Smooth muscle cell (in vitro differentiated cells): ENCODE results near the gene PARD3. TPM values are rescaled to one million over a fixed set of nuclear protein-coding genes. Genes with fewer than 3 reads are reported as not detected.

ENCODE experiments used
- DNase-seq: peaks from one replicate; lab custom pipeline; 2025; ENCODE audit not compliant: unreplicated experiment; lab: John Stamatoyannopoulos, UW
- H2AFZ ChIP-seq: fragments of 200-600 bp; sonication (generic); 2 replicates; pipeline ENCODE4 v1.6.0; 2016; ENCODE audit warnings: antibody characterized with exemption, low read depth, mild to moderate bottlenecking
- H3F3A ChIP-seq: fragments of 200-600 bp; sonication (generic); 2 replicates; pipeline ENCODE4 v1.6.0; 2017; ENCODE audit warnings: antibody characterized with exemption, low read depth
- H3K27ac ChIP-seq: fragments of 200-600 bp; sonication (generic); 2 replicates; pipeline ENCODE4 v1.5.1; 2016; ENCODE audit warnings: low read depth, mild to moderate bottlenecking
- H3K27me3 ChIP-seq: fragments of 200-600 bp; sonication (generic); 2 replicates; pipeline ENCODE4 v1.6.1; 2016; ENCODE audit warnings: low read depth, mild to moderate bottlenecking
- H3K36me3 ChIP-seq: fragments of 200-600 bp; sonication (generic); 2 replicates; pipeline ENCODE4 v1.5.1; 2016; ENCODE audit warnings: low read depth
- H3K4me1 ChIP-seq: fragments of 200-600 bp; sonication (generic); 2 replicates; pipeline ENCODE4 v1.5.1; 2016; ENCODE audit warnings: low read depth
- H3K4me2 ChIP-seq: fragments of 200-600 bp; sonication (generic); 2 replicates; pipeline ENCODE4 v1.6.0; 2016; ENCODE audit warnings: mild to moderate bottlenecking
- H3K4me3 ChIP-seq: fragments of 200-600 bp; sonication (generic); 2 replicates; pipeline ENCODE4 v1.5.1; 2016; ENCODE audit warnings: mild to moderate bottlenecking
- H3K79me2 ChIP-seq: fragments of 200-600 bp; sonication (generic); 2 replicates; pipeline ENCODE4 v1.6.0; 2016; ENCODE audit warnings: low read depth, mild to moderate bottlenecking
- H3K9ac ChIP-seq: fragments of 200-600 bp; sonication (generic); 2 replicates; pipeline ENCODE4 v1.6.0; 2016; ENCODE audit warnings: low read depth
- H3K9me3 ChIP-seq: fragments of 200-600 bp; sonication (generic); replicated peaks from 2 replicates; pipeline ENCODE4 v1.5.1; 2016; ENCODE audit warnings: low read depth
- H4K20me1 ChIP-seq: fragments of 200-600 bp; sonication (generic); 2 replicates; pipeline ENCODE4 v1.6.0; 2016; ENCODE audit warnings: low read depth
- WGBS: methylation state at CpG from one replicate; pipeline ENCODE4 v1.1.7; 2016; ENCODE audit warnings: low lambda C conversion rate; 5-methylcytosine and 5-hydroxymethylcytosine counted together
- polyA plus RNA-seq: library from polyadenylated mRNA; unstranded; fragments of >200 nt; fragmentation: Nextera tagmentation; extraction: Ambion mirVana; gene quantifications from 2 replicates; pipeline ENCODE4 v1.2.1, GENCODE V29; 2016
- total RNA-seq: library from RNA; depleted of rRNA; stranded (reverse); fragments of >200 nt; gene quantifications from 2 replicates; pipeline ENCODE4 v1.2.3, GENCODE V29; 2014
- TF ChIP-seq, protein P1 (sequence below): fragments of 200-600 bp; sonication (generic); IDR thresholded peaks from 2 replicates; pipeline ENCODE4 v1.5.1; 2017; ENCODE audit warnings: borderline replicate concordance, mild to moderate bottlenecking, antibody characterized with exemption; ENCODE audit not compliant: insufficient read depth, poor library complexity, severe bottlenecking

Gene PARD3
- total and polyA plus RNA-seq, 2 experiments from 2014 or later: 17.5 to 26.0 TPM

DNA sequence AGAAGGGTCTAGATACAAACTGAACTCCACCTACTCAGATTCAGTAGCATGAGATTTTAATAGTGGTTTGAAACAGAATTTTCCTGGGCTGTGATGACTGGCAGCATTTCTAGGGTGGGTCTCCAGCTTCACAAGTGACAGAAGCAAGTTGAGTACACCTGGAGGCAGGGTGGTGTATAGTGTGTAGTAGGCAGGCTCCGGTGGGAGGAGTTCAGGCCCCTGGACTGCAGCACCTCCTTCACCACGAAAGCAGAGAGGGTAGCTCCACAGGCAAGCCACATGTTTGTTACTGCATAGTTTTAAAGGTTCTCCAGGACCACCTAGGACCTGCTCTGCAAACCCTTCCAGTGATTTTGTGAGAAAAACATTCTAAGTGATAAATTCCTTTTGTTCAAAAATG is 347.2 kb downstream of the PARD3 start:
- Histone ChIP-seq H3K36me3 (no peaks in the 10 kb centered on the region), H3K79me2 (no peaks in the 10 kb centered on the region), H3K9ac (no peak overlapping the region), H4K20me1 (no peaks in the 10 kb centered on the region), H3K4me2 (no peak overlapping the region), H3K27me3 (no peaks in the 10 kb centered on the region), H3K4me1 (no peaks in the 10 kb centered on the region), H3K9me3 (no peaks in the 10 kb centered on the region), H3F3A (no peaks in the 10 kb centered on the region), H3K27ac (no peak overlapping the region), H2AFZ (no peak overlapping the region), H3K4me3 (no peak overlapping the region)
- no peak for DNase-seq
- WGBS: 94% methylated on average over 2 of the region's 2 CpGs
- TF ChIP-seq, protein P1, sequence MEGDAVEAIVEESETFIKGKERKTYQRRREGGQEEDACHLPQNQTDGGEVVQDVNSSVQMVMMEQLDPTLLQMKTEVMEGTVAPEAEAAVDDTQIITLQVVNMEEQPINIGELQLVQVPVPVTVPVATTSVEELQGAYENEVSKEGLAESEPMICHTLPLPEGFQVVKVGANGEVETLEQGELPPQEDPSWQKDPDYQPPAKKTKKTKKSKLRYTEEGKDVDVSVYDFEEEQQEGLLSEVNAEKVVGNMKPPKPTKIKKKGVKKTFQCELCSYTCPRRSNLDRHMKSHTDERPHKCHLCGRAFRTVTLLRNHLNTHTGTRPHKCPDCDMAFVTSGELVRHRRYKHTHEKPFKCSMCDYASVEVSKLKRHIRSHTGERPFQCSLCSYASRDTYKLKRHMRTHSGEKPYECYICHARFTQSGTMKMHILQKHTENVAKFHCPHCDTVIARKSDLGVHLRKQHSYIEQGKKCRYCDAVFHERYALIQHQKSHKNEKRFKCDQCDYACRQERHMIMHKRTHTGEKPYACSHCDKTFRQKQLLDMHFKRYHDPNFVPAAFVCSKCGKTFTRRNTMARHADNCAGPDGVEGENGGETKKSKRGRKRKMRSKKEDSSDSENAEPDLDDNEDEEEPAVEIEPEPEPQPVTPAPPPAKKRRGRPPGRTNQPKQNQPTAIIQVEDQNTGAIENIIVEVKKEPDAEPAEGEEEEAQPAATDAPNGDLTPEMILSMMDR: no peak

DNA sequence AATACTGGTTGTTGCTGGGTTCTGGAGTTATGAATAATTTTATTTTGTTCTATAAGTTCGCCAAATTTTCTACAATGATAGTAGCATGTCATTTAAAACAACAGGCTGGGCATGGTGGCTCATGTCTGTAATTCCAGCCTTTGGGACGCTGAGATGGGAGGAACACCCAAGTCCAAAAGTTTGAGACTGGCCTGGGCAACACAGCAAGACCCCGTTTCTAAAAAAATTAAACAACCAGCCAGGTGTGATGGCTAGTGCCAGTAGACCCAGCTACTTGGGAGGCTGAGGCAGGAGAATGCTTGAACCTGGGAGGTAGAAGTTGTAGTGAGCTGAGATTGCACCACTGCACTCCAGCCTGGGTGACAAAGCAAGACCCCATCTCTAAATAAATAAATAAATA is 347.7 kb downstream of the PARD3 start:
- Histone ChIP-seq H3K27me3 (no peaks in the 10 kb centered on the region), H3K27ac (no peak overlapping the region), H3K79me2 (no peaks in the 10 kb centered on the region), H3K4me3 (no peak overlapping the region), H3K9ac (no peak overlapping the region), H3K4me2 (no peak overlapping the region), H4K20me1 (no peaks in the 10 kb centered on the region), H3F3A (no peaks in the 10 kb centered on the region), H3K36me3 (no peaks in the 10 kb centered on the region), H3K4me1 (no peaks in the 10 kb centered on the region), H2AFZ (no peak overlapping the region), H3K9me3 (no peaks in the 10 kb centered on the region)
- WGBS: 94% methylated on average over 3 of the region's 3 CpGs
- TF ChIP-seq, protein P1: no peak
- no peak for DNase-seq

DNA sequence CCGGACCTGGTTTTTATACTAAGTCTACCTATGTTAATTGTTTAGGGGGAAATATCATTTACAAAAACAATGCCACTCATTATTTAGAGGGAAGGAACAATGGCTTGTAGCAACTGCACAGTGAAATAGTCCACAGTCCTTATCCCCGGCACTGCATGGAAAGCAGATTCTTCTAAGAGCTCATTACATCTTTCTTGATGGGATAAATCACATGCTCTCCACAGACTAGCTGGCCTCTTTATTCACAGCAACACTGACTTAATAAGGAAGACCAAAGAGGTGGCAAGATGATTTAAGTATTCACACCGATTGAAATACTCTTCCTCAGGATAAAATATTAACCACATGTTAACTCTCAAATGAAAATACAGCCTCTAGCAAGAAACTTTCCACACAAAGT is 349.4 kb downstream of the PARD3 start:
- Histone ChIP-seq H4K20me1 (no peaks in the 10 kb centered on the region), H3K9me3 (no peaks in the 10 kb centered on the region), H3K27ac (no peak overlapping the region), H3K9ac (no peak overlapping the region), H3K4me1 (no peaks in the 10 kb centered on the region), H3K79me2 (no peaks in the 10 kb centered on the region), H3K4me2 (no peak overlapping the region), H3F3A (no peaks in the 10 kb centered on the region), H2AFZ (no peak overlapping the region), H3K4me3 (no peak overlapping the region), H3K36me3 (no peaks in the 10 kb centered on the region), H3K27me3 (no peaks in the 10 kb centered on the region)
- no peak for DNase-seq
- TF ChIP-seq, protein P1: no peak
- 89% methylated on average over 3 of the region's 3 CpGs for WGBS

DNA sequence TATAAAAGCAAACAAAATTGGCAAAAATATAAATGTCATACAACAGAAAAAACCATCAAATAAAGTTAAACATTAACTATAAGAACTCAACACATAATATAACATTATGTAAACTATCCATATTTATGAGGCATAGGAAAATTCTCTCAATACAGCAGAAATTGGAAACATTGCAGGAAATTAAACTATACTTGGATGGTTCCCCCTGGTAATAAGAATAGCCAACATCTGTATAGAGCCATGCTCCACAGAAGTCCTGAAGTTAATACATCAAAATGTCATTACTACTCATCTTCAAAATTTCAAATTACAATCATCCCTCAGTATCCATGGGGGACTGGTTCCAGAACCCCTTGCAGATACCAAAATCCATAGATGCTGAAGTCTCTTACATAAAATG is 350.5 kb downstream of the PARD3 start:
- Histone ChIP-seq H3K9me3 (no peaks in the 10 kb centered on the region), H3K79me2 (no peaks in the 10 kb centered on the region), H3K9ac (no peak overlapping the region), H3K27ac (no peak overlapping the region), H3K4me1 (no peaks in the 10 kb centered on the region), H3F3A (no peaks in the 10 kb centered on the region), H3K27me3 (no peaks in the 10 kb centered on the region), H2AFZ (no peak overlapping the region), H3K4me3 (no peak overlapping the region), H4K20me1 (no peaks in the 10 kb centered on the region), H3K36me3 (no peaks in the 10 kb centered on the region), H3K4me2 (no peak overlapping the region)
- DNase-seq: no peak
- TF ChIP-seq, protein P1: no peak
